ENCODE measurements around the gene SMAD3. TPM values are rescaled to one million over a fixed set of nuclear protein-coding genes. Genes with fewer than 3 reads are reported as not detected.

SMAD3 gene
- total and polyA plus RNA-seq, 2 of the 8 experiments (the other 6 are each of a cell fraction or from before 2014, with no cell fraction given) = 10.1 to 12.4 TPM

DNA sequence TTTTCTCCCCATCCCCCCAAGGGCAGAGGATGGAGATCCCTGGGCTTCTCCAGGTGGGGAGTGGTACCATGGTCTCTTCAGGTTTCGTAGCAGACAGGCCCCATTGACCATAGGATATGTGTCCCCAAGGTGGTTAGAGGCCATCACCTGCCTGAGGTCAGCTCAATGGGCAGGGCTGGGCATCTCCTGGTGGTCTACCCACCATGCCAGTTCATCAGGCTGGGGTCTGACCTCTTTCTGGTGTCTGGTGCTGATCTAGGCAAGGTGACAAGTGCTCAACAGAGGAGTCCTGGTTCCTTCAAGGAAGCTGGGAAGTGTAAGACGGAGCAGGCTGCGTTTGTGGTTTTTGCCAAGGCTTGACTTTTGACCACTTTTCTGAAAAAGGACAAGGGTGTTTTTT, 71.4 kb downstream of the SMAD3 start (continued):
- TF ChIP-seq, protein P1, sequence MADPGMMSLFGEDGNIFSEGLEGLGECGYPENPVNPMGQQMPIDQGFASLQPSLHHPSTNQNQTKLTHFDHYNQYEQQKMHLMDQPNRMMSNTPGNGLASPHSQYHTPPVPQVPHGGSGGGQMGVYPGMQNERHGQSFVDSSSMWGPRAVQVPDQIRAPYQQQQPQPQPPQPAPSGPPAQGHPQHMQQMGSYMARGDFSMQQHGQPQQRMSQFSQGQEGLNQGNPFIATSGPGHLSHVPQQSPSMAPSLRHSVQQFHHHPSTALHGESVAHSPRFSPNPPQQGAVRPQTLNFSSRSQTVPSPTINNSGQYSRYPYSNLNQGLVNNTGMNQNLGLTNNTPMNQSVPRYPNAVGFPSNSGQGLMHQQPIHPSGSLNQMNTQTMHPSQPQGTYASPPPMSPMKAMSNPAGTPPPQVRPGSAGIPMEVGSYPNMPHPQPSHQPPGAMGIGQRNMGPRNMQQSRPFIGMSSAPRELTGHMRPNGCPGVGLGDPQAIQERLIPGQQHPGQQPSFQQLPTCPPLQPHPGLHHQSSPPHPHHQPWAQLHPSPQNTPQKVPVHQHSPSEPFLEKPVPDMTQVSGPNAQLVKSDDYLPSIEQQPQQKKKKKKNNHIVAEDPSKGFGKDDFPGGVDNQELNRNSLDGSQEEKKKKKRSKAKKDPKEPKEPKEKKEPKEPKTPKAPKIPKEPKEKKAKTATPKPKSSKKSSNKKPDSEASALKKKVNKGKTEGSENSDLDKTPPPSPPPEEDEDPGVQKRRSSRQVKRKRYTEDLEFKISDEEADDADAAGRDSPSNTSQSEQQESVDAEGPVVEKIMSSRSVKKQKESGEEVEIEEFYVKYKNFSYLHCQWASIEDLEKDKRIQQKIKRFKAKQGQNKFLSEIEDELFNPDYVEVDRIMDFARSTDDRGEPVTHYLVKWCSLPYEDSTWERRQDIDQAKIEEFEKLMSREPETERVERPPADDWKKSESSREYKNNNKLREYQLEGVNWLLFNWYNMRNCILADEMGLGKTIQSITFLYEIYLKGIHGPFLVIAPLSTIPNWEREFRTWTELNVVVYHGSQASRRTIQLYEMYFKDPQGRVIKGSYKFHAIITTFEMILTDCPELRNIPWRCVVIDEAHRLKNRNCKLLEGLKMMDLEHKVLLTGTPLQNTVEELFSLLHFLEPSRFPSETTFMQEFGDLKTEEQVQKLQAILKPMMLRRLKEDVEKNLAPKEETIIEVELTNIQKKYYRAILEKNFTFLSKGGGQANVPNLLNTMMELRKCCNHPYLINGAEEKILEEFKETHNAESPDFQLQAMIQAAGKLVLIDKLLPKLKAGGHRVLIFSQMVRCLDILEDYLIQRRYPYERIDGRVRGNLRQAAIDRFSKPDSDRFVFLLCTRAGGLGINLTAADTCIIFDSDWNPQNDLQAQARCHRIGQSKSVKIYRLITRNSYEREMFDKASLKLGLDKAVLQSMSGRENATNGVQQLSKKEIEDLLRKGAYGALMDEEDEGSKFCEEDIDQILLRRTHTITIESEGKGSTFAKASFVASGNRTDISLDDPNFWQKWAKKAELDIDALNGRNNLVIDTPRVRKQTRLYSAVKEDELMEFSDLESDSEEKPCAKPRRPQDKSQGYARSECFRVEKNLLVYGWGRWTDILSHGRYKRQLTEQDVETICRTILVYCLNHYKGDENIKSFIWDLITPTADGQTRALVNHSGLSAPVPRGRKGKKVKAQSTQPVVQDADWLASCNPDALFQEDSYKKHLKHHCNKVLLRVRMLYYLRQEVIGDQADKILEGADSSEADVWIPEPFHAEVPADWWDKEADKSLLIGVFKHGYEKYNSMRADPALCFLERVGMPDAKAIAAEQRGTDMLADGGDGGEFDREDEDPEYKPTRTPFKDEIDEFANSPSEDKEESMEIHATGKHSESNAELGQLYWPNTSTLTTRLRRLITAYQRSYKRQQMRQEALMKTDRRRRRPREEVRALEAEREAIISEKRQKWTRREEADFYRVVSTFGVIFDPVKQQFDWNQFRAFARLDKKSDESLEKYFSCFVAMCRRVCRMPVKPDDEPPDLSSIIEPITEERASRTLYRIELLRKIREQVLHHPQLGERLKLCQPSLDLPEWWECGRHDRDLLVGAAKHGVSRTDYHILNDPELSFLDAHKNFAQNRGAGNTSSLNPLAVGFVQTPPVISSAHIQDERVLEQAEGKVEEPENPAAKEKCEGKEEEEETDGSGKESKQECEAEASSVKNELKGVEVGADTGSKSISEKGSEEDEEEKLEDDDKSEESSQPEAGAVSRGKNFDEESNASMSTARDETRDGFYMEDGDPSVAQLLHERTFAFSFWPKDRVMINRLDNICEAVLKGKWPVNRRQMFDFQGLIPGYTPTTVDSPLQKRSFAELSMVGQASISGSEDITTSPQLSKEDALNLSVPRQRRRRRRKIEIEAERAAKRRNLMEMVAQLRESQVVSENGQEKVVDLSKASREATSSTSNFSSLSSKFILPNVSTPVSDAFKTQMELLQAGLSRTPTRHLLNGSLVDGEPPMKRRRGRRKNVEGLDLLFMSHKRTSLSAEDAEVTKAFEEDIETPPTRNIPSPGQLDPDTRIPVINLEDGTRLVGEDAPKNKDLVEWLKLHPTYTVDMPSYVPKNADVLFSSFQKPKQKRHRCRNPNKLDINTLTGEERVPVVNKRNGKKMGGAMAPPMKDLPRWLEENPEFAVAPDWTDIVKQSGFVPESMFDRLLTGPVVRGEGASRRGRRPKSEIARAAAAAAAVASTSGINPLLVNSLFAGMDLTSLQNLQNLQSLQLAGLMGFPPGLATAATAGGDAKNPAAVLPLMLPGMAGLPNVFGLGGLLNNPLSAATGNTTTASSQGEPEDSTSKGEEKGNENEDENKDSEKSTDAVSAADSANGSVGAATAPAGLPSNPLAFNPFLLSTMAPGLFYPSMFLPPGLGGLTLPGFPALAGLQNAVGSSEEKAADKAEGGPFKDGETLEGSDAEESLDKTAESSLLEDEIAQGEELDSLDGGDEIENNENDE (IDR thresholded peaks at IDR 0.05; ENCODE audit: insufficient replicate concordance, low read length) = no peak
- TF ChIP-seq SRF (IDR thresholded peaks at IDR 0.05; ENCODE audit: low read depth, low read length) = no peak
- TF ChIP-seq SIRT6 (IDR thresholded peaks at IDR 0.05; ENCODE audit: low read length) = no peak
- TF ChIP-seq EZH2 (IDR thresholded peaks at IDR 0.05; ENCODE audit: low read depth, low read length, severe bottlenecking) = no peak
- TF ChIP-seq EGR1 (IDR thresholded peaks at IDR 0.05; ENCODE audit: borderline replicate concordance, low read depth, low read length) = no peak

All from H1 (cell line).